Measurements from ENCODE around the gene CCNA1.

The CCNA1 gene

GRCh38 chr13:36420437-36420891 is 11.8 kb upstream of the CCNA1 start:
- Histone ChIP-seq H3K4me2 (ENCODE audit: low read depth, low read length, poor library complexity, severe bottlenecking) (peak overlapping the region; percentile 45), H3K4me1 (ENCODE audit: insufficient read depth, low read length, poor library complexity, severe bottlenecking) (peaks cover 37% of the 10 kb centered on the region), H3K9me3 (ENCODE audit: insufficient read depth, low read depth, low read length) (no peaks in the 10 kb centered on the region), H3K4me3 (ENCODE audit: low read length, poor library complexity, severe bottlenecking) (no peak overlapping the region), H2AFZ (ENCODE audit: low read length) (peak overlapping the region; percentile 71), H3K27me3 (ENCODE audit: insufficient read depth, low read length, poor library complexity, severe bottlenecking) (no peaks in the 10 kb centered on the region), H4K20me1 (ENCODE audit: insufficient read depth, low read length, poor library complexity, severe bottlenecking) (no peaks in the 10 kb centered on the region), H3K79me2 (ENCODE audit: insufficient read depth, low read length) (no peaks in the 10 kb centered on the region), H3K9me2 (replicated peaks; ENCODE audit: low read depth, low read length) (no peaks in the 10 kb centered on the region), H3K9ac (ENCODE audit: low read depth, low read length, poor library complexity, severe bottlenecking) (peak overlapping the region; percentile 33), H3F3A (ENCODE audit: low read depth) (no peaks in the 10 kb centered on the region), H3K36me3 (ENCODE audit: insufficient read depth, low read length) (no peaks in the 10 kb centered on the region)
- TF ChIP-seq, protein P1, sequence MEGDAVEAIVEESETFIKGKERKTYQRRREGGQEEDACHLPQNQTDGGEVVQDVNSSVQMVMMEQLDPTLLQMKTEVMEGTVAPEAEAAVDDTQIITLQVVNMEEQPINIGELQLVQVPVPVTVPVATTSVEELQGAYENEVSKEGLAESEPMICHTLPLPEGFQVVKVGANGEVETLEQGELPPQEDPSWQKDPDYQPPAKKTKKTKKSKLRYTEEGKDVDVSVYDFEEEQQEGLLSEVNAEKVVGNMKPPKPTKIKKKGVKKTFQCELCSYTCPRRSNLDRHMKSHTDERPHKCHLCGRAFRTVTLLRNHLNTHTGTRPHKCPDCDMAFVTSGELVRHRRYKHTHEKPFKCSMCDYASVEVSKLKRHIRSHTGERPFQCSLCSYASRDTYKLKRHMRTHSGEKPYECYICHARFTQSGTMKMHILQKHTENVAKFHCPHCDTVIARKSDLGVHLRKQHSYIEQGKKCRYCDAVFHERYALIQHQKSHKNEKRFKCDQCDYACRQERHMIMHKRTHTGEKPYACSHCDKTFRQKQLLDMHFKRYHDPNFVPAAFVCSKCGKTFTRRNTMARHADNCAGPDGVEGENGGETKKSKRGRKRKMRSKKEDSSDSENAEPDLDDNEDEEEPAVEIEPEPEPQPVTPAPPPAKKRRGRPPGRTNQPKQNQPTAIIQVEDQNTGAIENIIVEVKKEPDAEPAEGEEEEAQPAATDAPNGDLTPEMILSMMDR (conservative IDR thresholded peaks at IDR 0.05; ENCODE audit: low read length) = peak; percentile 95
- no peak for TF ChIP-seq EZH2phosphoT487 (IDR thresholded peaks at IDR 0.05; ENCODE audit: borderline replicate concordance)

DNA sequence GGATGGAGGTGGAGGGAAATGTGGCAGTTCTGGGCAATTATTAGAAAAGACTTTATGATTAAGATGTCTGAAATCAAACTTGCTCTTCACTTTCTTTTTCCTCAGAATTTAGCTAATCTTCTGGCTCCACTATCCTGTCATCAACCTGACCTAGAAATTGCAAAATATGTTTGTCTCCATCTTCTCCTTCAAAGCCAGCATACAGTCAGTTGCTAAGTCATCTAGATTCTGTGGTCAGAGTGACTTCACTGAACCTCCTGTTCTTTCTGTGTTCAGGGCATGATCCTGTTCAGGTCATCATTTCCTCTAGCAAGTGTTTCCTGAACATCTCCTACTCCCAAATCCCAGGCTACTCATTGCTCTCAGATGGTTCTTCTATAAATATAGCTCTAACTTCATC is 10.8 kb upstream of the CCNA1 start:
- H2AFZ ChIP-seq (ENCODE audit: low read length) = peak overlapping the region; percentile 71

DNA sequence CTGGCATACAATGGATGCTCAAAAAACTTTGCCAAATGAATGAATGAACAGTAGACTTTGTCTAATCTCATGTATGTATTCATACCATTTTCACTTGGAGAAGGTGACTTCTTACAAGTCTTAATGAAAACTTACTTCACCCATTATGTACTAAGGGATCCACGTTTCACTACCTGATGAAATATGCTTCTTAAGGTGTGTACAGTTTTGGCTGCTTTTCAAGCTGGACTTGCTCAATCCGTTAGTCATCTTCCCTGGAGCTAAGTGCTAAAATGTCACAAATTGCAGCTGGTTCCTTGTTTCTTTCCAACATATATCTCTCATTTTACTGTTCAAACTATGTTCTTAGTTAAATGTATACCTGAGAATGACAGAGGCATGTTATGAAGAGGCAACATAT is 4.2 kb upstream of the CCNA1 start:
- TF ChIP-seq EZH2phosphoT487 (IDR thresholded peaks at IDR 0.05; ENCODE audit: borderline replicate concordance) = no peak
- TF ChIP-seq, protein P1 (conservative IDR thresholded peaks at IDR 0.05; ENCODE audit: low read length) = no peak
- H3K4me3 ChIP-seq (ENCODE audit: low read length, poor library complexity, severe bottlenecking) = no peak overlapping the region
- H3K4me1 ChIP-seq (ENCODE audit: insufficient read depth, low read length, poor library complexity, severe bottlenecking) = no peaks in the 10 kb centered on the region
- H2AFZ ChIP-seq (ENCODE audit: low read length) = no peak overlapping the region
- no peaks in the 10 kb centered on the region for H3K27me3 ChIP-seq (ENCODE audit: insufficient read depth, low read length, poor library complexity, severe bottlenecking)
- no peaks in the 10 kb centered on the region for H3K9me3 ChIP-seq (ENCODE audit: insufficient read depth, low read depth, low read length)
- H3K4me2 ChIP-seq (ENCODE audit: low read depth, low read length, poor library complexity, severe bottlenecking) = no peak overlapping the region
- no peaks in the 10 kb centered on the region for H3K9me2 ChIP-seq (replicated peaks; ENCODE audit: low read depth, low read length)
- H3F3A ChIP-seq (ENCODE audit: low read depth) = no peaks in the 10 kb centered on the region
- H4K20me1 ChIP-seq (ENCODE audit: insufficient read depth, low read length, poor library complexity, severe bottlenecking) = no peaks in the 10 kb centered on the region
- H3K9ac ChIP-seq (ENCODE audit: low read depth, low read length, poor library complexity, severe bottlenecking) = no peak overlapping the region
- no peaks in the 10 kb centered on the region for H3K79me2 ChIP-seq (ENCODE audit: insufficient read depth, low read length)
- H3K36me3 ChIP-seq (ENCODE audit: insufficient read depth, low read length) = no peaks in the 10 kb centered on the region

More for the DNA sequence above, 10.8 kb upstream of the CCNA1 start:
- H3K79me2 ChIP-seq (ENCODE audit: insufficient read depth, low read length) = no peaks in the 10 kb centered on the region
- H3K4me2 ChIP-seq (ENCODE audit: low read depth, low read length, poor library complexity, severe bottlenecking) = peak overlapping the region; percentile 45
- no peaks in the 10 kb centered on the region for H3K27me3 ChIP-seq (ENCODE audit: insufficient read depth, low read length, poor library complexity, severe bottlenecking)
- TF ChIP-seq EZH2phosphoT487 (IDR thresholded peaks at IDR 0.05; ENCODE audit: borderline replicate concordance) = no peak
- TF ChIP-seq, protein P1 (conservative IDR thresholded peaks at IDR 0.05; ENCODE audit: low read length) = no peak
- peak overlapping the region; percentile 33 for H3K9ac ChIP-seq (ENCODE audit: low read depth, low read length, poor library complexity, severe bottlenecking)
- no peaks in the 10 kb centered on the region for H3K9me3 ChIP-seq (ENCODE audit: insufficient read depth, low read depth, low read length)
- H3F3A ChIP-seq (ENCODE audit: low read depth) = no peaks in the 10 kb centered on the region
- no peaks in the 10 kb centered on the region for H4K20me1 ChIP-seq (ENCODE audit: insufficient read depth, low read length, poor library complexity, severe bottlenecking)
- H3K36me3 ChIP-seq (ENCODE audit: insufficient read depth, low read length) = no peaks in the 10 kb centered on the region
- no peaks in the 10 kb centered on the region for H3K9me2 ChIP-seq (replicated peaks; ENCODE audit: low read depth, low read length)
- H3K4me3 ChIP-seq (ENCODE audit: low read length, poor library complexity, severe bottlenecking) = peak overlapping the region; percentile 6
- H3K4me1 ChIP-seq (ENCODE audit: insufficient read depth, low read length, poor library complexity, severe bottlenecking) = peaks cover 37% of the 10 kb centered on the region
